Immature natural killer cell (primary cell): ENCODE data around the gene FBXO41. TPM values are rescaled to one million over a fixed set of nuclear protein-coding genes. Genes with fewer than 3 reads are reported as not detected.
A peak's percentile ranks its signal among the peaks of the same experiment; 100 is the strongest.

Experiments
- DNase-seq, 3 donors: peaks; one replicate each; pipeline ENCODE4 v3.0.0; 2022; ENCODE audit warnings: mixed read lengths in 1 of 3
- H3K27ac Mint-ChIP-seq, 6 donors: one replicate each; pipeline ENCODE4 v1.8.0; 2020; ENCODE audit warnings: mixed read lengths in 6 of 6, mild to moderate bottlenecking in 5 of 6, inconsistent platforms in 4 of 6, moderate library complexity in 3 of 6
- H3K27me3 Mint-ChIP-seq, 3 donors: one replicate each; pipeline ENCODE4 v1.8.0; 2020 to 2021; ENCODE audit warnings: low read depth in 3 of 3, mild to moderate bottlenecking in 3 of 3, mixed read lengths in 3 of 3, moderate library complexity in 3 of 3, inconsistent platforms in 1 of 3
- H3K36me3 Mint-ChIP-seq, 3 donors: one replicate each; pipeline ENCODE4 v1.8.0; 2020; ENCODE audit warnings: mixed read lengths in 3 of 3, inconsistent platforms in 2 of 3, mild to moderate bottlenecking in 2 of 3
- H3K4me1 Mint-ChIP-seq, 2 donors: one replicate each; pipeline ENCODE4 v1.8.0; 2020; ENCODE audit warnings: inconsistent platforms in 2 of 2, mild to moderate bottlenecking in 2 of 2, mixed read lengths in 2 of 2, moderate library complexity in 1 of 2
- H3K4me3 Mint-ChIP-seq, 5 donors: one replicate each; pipeline ENCODE4 v1.8.0; 2020; ENCODE audit warnings: mild to moderate bottlenecking in 5 of 5, mixed read lengths in 5 of 5, inconsistent platforms in 3 of 5, moderate library complexity in 3 of 5
- H3K9me3 Mint-ChIP-seq, 6 donors: one replicate each; pipeline ENCODE4 v1.8.0; 2020; ENCODE audit warnings: mild to moderate bottlenecking in 6 of 6, mixed read lengths in 6 of 6, inconsistent platforms in 4 of 6, moderate library complexity in 3 of 6
- polyA plus RNA-seq, 3 donors: library from polyadenylated mRNA; unstranded; fragments of 300-500 nt; fragmentation: Illumina TruSeq; gene quantifications; one replicate each; pipeline ENCODE4 v1.2.3, GENCODE V29; 2021

FBXO41 gene
- polyA plus RNA-seq, 3 donors from 2014 or later, result 0.40 to 1.2 TPM; not detected in 1

DNA sequence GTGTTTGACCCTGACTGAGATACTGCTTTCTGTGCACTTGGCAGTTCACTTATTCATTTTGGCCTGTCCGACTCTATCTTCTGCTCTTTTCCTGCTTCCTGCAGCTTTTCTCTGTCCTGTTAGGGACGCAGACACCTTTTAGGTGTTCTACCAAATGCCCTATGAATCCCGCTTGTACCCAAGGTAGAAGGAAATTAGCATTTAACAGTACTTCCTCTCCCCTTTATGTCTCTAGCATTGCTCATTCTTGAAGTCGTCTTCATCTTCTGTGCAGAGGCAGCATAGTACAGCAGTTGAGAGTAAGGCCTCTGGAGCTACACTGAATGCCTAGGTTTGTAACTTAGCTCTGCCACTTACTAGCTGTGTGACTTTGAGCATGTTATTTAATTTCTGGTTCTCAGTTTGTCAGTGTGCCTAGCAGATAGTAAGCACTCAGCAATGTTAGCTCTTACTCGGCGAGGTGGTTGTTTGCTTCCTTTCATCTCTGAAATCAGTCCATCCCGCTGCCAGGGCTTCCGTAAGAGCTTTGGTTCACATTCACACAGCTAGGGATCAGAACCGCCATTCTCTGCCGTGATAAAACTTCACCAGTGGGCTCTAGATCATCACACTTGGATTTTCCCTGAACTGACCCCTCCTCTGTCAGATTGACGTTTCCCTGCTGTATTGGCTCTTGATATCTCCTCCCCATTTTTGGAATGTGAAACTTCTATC is 48.8 kb downstream of the FBXO41 start:
- Mint-ChIP-seq H3K36me3 (no peaks in the 10 kb centered on the region), H3K4me3 (peak overlapping the region; percentile 94 to 99 (median 96)), H3K27me3 (peaks cover 8 to 10% (median 8%) of the 10 kb centered on the region in 3 donors), H3K27ac (peak overlapping the region; percentile 85 to 97 (median 94)), H3K4me1 (peaks cover 43 to 55% of the 10 kb centered on the region in 2 donors), H3K9me3 (no peaks in the 10 kb centered on the region)
- no peak for DNase-seq

- Mint-ChIP-seq H3K4me3 (peak within 1 kb of the TSS; percentile 94 to 99 (median 96)), H3K36me3 (no peaks in the 10 kb centered on the region), H3K9me3 (no peaks in the 10 kb centered on the region), H3K27ac (peak within 1 kb of the TSS; percentile 85 to 97 (median 94)), H3K4me1 (peaks cover 43 to 49% of the 10 kb centered on the region in 2 donors), H3K27me3 (peaks cover 8 to 10% (median 8%) of the 10 kb centered on the region in 3 donors)
- DNase-seq, result peak; percentile 87 to 89 (median 89)
Measured at GRCh38 chr2:73233932-73234832, 50.1 kb downstream of the FBXO41 start, which contains the start of gene CCT7. Gene CCT7, plus strand, starts transcription at chr2:73234308. Its CDS starts 71 bp downstream, at chr2:73234379.

DNA sequence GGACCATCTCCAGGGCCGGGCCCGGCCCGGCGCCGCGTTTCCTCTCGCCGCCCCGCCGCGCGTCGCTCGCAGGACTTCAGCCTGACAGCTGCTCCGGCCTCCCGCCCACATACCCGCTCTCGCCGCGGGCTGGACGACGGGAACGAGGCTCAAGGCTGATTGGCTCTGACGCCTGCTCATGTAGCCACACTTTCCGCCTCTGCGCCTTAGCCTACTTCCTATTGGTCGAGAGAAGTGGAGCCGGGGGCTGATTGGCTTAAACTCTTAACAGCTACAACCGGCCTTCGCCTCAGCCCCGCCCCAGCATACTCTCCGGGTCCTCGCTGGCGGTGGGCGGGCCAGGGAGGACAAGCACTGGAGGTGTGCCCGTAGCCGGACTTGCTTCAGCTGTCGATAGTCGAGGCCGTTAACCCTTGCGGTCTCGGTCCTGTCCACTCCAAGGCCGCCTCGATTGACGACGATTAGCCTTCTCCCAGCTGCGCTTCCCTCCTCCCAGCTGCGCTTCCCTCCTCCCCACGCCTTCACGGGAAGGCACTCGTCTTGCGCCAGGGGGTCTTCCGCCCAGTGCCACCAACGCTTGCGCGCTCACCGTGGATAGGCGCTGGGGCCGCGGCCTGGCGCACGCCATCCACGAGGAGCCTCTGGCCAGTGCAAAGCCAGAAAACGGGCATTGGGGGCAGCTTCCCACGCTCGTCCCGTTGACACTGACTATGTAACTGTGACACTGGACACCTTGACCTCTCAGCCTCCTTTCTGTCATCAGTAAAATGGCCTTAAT is 50.9 kb downstream of the FBXO41 start, which contains the start of gene PRADC1:
TSS of gene PRADC1 (minus strand) at position 86 of the 778 bp plus-strand sequence. CDS start at position 7, 79 bp downstream.
- no peaks in the 10 kb centered on the region for H3K9me3 Mint-ChIP-seq
- H3K27ac Mint-ChIP-seq, result peak within 1 kb of the TSS; percentile 85 to 97 (median 94)
- DNase-seq, result peak; percentile 95 to 97 (median 96)
- H3K27me3 Mint-ChIP-seq, result peaks cover 8 to 10% (median 8%) of the 10 kb centered on the region in 3 donors
- H3K4me3 Mint-ChIP-seq, result peak within 1 kb of the TSS; percentile 94 to 99 (median 96)
- no peaks in the 10 kb centered on the region for H3K36me3 Mint-ChIP-seq
- peaks cover 39 to 40% of the 10 kb centered on the region in 2 donors for H3K4me1 Mint-ChIP-seq

DNA sequence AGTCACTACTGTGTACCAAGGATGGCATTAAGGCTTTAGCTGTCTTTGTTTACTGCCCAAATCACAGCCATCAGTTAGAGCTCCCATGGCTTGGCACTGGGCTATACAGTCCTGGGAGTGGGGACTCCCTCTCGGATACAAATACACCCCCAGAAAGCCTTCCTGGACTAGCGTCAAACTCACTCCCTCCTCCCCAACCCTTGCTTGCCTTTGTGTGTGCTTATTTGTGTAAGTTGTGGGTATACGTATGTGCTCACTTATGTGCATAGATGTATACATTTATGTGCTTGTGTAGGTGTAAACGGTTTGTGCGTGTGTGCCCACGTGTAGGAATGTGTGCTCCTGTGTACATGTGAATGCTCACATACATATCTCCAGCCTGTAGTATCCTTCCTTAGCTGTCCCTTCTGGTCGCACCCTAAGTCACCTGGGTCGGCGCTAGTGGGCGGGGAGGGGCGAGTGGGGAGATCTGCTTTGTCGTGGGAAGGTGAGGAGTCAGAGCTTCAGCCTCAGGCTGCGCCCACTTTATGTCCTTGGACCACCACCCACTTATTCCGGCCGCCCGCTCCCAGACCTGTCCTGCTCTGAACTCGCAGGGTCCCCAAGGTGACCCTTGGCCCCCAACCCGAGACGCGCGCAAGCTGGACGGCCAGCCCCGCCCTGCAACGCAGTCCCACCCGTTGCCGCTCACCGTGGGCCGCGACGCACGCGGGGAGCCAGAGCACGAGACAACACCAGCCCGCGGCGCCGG is 51.7 kb downstream of the FBXO41 start:
- H3K36me3 Mint-ChIP-seq, result no peaks in the 10 kb centered on the region
- H3K4me3 Mint-ChIP-seq, result peak overlapping the region; percentile 94 to 99 (median 96)
- DNase-seq, result no peak
- peaks cover 8 to 10% (median 8%) of the 10 kb centered on the region in 3 donors for H3K27me3 Mint-ChIP-seq
- H3K27ac Mint-ChIP-seq, result peak overlapping the region; percentile 55 to 97 (median 93)
- peaks cover 37 to 38% of the 10 kb centered on the region in 2 donors for H3K4me1 Mint-ChIP-seq
- no peaks in the 10 kb centered on the region for H3K9me3 Mint-ChIP-seq

DNA sequence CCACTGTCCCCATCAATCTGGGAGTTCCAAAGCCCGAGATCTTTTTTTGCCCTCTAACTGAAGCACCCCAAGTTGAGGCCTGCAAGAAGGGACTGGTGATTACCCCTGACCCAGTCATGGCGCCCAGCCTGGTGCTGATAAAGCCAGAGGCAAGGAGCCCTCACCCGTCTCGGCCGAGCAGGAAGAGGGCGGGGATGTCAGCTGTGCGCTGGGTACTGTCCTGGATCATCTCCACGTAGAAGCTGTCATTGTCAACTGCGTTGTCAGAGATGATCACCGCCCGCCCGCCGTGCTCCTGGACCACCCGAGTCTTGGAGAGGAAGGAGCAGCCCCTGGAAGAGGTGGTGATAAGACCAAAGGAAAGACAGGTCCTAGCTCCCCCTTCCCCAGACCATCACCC is 55.6 kb downstream of the FBXO41 start:
- Mint-ChIP-seq H3K27ac (no peak overlapping the region), H3K36me3 (peaks cover 0 to 2% (median 0%) of the 10 kb centered on the region in 3 donors), H3K27me3 (peaks cover 3 to 8% (median 6%) of the 10 kb centered on the region in 3 donors), H3K4me1 (peaks cover 6 to 7% of the 10 kb centered on the region in 2 donors), H3K4me3 (no peak overlapping the region), H3K9me3 (no peaks in the 10 kb centered on the region)
- no peak for DNase-seq

DNA sequence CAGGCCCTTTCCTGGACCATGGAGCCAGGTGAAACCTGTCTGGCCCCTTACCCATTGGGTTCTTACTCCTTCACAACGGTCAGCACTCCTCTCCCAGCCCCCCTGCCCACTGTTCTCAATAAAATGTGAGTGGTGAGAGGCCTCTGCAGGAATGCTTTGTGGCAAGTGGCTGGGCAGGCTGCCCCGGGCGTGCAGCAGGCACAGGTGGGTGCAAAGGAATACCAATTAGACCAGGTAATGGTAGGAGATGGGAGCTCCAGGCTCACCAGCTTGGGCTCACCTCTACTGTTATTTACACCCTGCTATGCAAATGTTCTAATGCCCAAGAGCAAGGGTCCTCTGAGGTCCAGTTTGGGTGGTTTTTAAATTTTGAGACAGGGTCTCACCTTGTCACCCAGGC is 57.2 kb downstream of the FBXO41 start:
- DNase-seq, result no peak
- Mint-ChIP-seq H3K4me3 (no peak overlapping the region), H3K36me3 (peaks cover 0 to 8% (median 4%) of the 10 kb centered on the region in 3 donors), H3K9me3 (no peaks in the 10 kb centered on the region), H3K27ac (no peak overlapping the region), H3K27me3 (no peaks in the 10 kb centered on the region), H3K4me1 (no peaks in the 10 kb centered on the region)

GRCh38 chr2:73225513-73226360 is 58.5 kb downstream of the FBXO41 start:
- Mint-ChIP-seq H3K36me3 (peaks cover 9 to 17% (median 14%) of the 10 kb centered on the region in 3 donors), H3K4me3 (no peak overlapping the region), H3K27me3 (no peaks in the 10 kb centered on the region), H3K27ac (no peak overlapping the region), H3K4me1 (no peaks in the 10 kb centered on the region), H3K9me3 (no peaks in the 10 kb centered on the region)
- no peak for DNase-seq

GRCh38 chr2:73223821-73224220 is 60.5 kb downstream of the FBXO41 start:
- no peak overlapping the region for H3K4me3 Mint-ChIP-seq
- H3K36me3 Mint-ChIP-seq, result peaks cover 10 to 20% (median 14%) of the 10 kb centered on the region in 3 donors
- H3K27ac Mint-ChIP-seq, result peak overlapping the region in 1 of 6 donors; percentile 57
- no peaks in the 10 kb centered on the region for H3K9me3 Mint-ChIP-seq
- H3K27me3 Mint-ChIP-seq, result no peaks in the 10 kb centered on the region
- DNase-seq, result no peak
- H3K4me1 Mint-ChIP-seq, result no peaks in the 10 kb centered on the region

DNA sequence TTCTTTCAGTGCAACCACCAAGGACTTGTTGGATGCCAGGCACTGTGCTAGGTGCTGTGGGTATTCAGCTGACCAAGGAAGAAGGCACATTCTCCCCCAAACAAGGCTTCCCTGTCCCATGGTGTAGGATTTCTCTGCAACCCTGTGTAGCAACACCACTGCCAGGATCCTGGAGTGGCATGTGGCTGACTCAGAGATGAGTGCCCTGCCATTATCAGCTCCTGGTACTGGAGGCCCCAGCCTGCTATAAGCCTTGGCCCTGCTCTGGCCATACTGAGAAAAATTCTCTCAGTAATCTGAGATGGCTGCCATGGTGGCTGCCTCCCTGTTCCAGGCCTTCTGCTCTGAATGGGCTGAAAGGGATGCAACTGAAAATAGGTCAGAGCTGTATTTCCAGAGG is 66.0 kb downstream of the FBXO41 start:
- no peak for DNase-seq
- no peaks in the 10 kb centered on the region for H3K9me3 Mint-ChIP-seq
- H3K27ac Mint-ChIP-seq, result no peak overlapping the region
- no peaks in the 10 kb centered on the region for H3K27me3 Mint-ChIP-seq
- peaks cover 10 to 20% (median 11%) of the 10 kb centered on the region in 3 donors for H3K36me3 Mint-ChIP-seq
- no peak overlapping the region for H3K4me3 Mint-ChIP-seq
- H3K4me1 Mint-ChIP-seq, result peaks cover 22 to 26% of the 10 kb centered on the region in 2 donors

DNA sequence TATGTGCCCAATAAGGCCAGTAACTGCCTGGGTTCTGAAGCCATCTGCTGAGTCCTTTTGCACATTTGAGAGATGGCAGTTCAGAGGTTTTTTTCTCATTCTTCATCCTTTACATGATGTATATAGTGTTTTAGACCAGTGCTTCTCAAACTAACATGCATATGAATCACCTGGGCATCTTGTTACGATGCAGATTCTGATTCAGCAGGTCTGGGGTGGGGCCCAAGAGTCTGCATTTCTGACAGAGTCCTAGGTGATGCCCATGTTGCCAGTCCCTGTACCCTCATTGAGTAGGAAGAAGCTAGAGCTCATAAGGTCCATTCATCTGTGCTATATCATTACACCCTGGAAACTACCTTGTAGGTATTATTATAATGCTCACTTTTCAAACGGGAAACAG is 66.5 kb downstream of the FBXO41 start:
- H3K4me3 Mint-ChIP-seq, result no peak overlapping the region
- no peaks in the 10 kb centered on the region for H3K27me3 Mint-ChIP-seq
- H3K4me1 Mint-ChIP-seq, result peaks cover 25 to 31% of the 10 kb centered on the region in 2 donors
- H3K9me3 Mint-ChIP-seq, result no peaks in the 10 kb centered on the region
- H3K36me3 Mint-ChIP-seq, result peaks cover 10 to 20% (median 11%) of the 10 kb centered on the region in 3 donors
- no peak overlapping the region for H3K27ac Mint-ChIP-seq
- DNase-seq, result no peak

DNA sequence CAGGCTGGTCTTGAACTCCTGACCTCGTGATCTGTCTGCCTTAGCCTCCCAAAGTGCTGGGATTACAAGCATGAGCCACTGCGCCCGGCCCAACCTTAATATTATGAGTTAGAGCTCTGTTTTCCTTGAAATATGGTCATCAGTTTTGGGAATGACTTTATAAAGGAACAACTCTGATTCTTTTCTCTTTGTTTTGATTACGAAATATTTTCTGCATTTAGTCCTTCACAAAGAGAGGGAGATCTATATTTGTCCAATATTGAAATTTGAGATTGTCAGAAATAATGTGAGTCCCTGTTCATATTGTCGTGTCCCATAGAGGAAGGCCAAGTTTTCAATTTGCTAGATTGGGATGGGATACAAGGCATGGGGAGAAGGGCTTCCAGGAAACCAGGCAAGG is 67.1 kb downstream of the FBXO41 start:
- DNase-seq, result no peak
- H3K9me3 Mint-ChIP-seq, result no peaks in the 10 kb centered on the region
- H3K4me3 Mint-ChIP-seq, result no peak overlapping the region
- H3K36me3 Mint-ChIP-seq, result peaks cover 7 to 17% (median 10%) of the 10 kb centered on the region in 3 donors
- no peak overlapping the region for H3K27ac Mint-ChIP-seq
- H3K27me3 Mint-ChIP-seq, result no peaks in the 10 kb centered on the region
- peaks cover 28 to 36% of the 10 kb centered on the region in 2 donors for H3K4me1 Mint-ChIP-seq

GRCh38 chr2:73215254-73215653 is 69.0 kb downstream of the FBXO41 start:
- Mint-ChIP-seq H3K9me3 (no peaks in the 10 kb centered on the region), H3K27me3 (no peaks in the 10 kb centered on the region), H3K4me1 (peaks cover 28 to 36% of the 10 kb centered on the region in 2 donors), H3K36me3 (no peaks in the 10 kb centered on the region), H3K27ac (peak overlapping the region; percentile 2 to 84 (median 30)), H3K4me3 (peak overlapping the region; percentile 88 to 96 (median 94))
- no peak for DNase-seq
